Measurements from ENCODE around the gene PTPRS. TPM values are rescaled to one million over a fixed set of nuclear protein-coding genes. Genes with fewer than 3 reads are reported as not detected.
"Not testable (repeated sequence)": the region's sequence is repeated elsewhere in the genome, so short reads cannot be mapped to it uniquely, and the experiment has no call there.

Gene PTPRS
- 27.9 and 40.1 TPM in 2 replicates for polyA plus RNA-seq (2011; rRNA removed)
- 119 and 148 TPM in 2 replicates for polyA minus RNA-seq (2011; rRNA and poly(A)+ RNA removed)

GRCh38 chr19:5340637-5341447, at the start of gene PTPRS:
TSS of gene PTPRS (minus strand) at chr19:5340812. CDS start at chr19:5286140, 54,672 bp downstream.
- no peak for DNase-seq (ENCODE audit: low read depth)
- POLR2A ChIA-PET = no interaction called here
- CTCF ChIA-PET = interaction anchor here (0.5 to 0.8 kb wide), 2 partner anchors 20 to 30 kb away, joined by 3 read pairs; no protein-coding TSS in a partner anchor

GRCh38 chr19:5389353-5389752, 48.7 kb upstream of the PTPRS start:
- Histone ChIP-seq H3K36me3 (ENCODE audit: control insufficient read depth, insufficient read depth, low read length) (no peaks in the 10 kb centered on the region), H3K4me3 (ENCODE audit: low read depth, low read length) (no peak overlapping the region), H3K27me3 (ENCODE audit: control insufficient read depth, insufficient read depth, low read length) (peaks cover 21% of the 10 kb centered on the region)
- no peak for DNase-seq (ENCODE audit: low read depth)
- CTCF ChIA-PET = interaction anchor here (1.0 kb wide), 1 partner anchor 8 kb away, joined by 4 read pairs; no protein-coding TSS in a partner anchor
- TF ChIP-seq, protein P1, sequence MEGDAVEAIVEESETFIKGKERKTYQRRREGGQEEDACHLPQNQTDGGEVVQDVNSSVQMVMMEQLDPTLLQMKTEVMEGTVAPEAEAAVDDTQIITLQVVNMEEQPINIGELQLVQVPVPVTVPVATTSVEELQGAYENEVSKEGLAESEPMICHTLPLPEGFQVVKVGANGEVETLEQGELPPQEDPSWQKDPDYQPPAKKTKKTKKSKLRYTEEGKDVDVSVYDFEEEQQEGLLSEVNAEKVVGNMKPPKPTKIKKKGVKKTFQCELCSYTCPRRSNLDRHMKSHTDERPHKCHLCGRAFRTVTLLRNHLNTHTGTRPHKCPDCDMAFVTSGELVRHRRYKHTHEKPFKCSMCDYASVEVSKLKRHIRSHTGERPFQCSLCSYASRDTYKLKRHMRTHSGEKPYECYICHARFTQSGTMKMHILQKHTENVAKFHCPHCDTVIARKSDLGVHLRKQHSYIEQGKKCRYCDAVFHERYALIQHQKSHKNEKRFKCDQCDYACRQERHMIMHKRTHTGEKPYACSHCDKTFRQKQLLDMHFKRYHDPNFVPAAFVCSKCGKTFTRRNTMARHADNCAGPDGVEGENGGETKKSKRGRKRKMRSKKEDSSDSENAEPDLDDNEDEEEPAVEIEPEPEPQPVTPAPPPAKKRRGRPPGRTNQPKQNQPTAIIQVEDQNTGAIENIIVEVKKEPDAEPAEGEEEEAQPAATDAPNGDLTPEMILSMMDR (IDR thresholded peaks at IDR 0.05; ENCODE audit: insufficient read depth, low read depth, low read length) = no peak
- POLR2A ChIA-PET = no interaction called here

More at GRCh38 chr19:5340637-5341447, at the start of gene PTPRS:
- TF ChIP-seq, protein P1 (IDR thresholded peaks at IDR 0.05; ENCODE audit: insufficient read depth, low read depth, low read length) = no peak
- Histone ChIP-seq H3K36me3 (ENCODE audit: control insufficient read depth, insufficient read depth, low read length) (no peaks in the 10 kb centered on the region), H3K27me3 (ENCODE audit: control insufficient read depth, insufficient read depth, low read length) (peaks cover 22% of the 10 kb centered on the region), H3K4me3 (ENCODE audit: low read depth, low read length) (peak within 1 kb of the TSS; percentile 59)

DNA sequence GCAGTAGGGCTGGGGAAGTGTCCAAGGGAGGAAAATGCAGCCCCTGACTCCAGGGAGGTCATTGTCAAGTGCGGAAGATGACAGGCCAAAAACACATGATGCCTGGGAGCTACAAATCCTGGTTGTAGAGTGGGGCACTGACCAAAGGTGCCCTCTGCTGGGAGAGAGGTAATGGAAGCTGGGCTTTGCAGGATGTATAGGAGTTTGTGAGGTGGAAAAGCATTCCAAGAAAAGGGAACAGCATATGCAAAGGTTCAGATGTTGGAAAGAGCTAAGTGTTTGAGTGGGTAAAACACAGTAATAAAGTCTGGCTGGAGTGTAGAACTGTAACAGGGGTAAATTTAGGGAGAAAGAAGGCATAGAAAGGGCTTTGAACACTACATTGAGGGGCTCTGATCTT, 46.9 kb upstream of the PTPRS start:
- CTCF ChIA-PET = interaction anchor here (1.2 kb wide), 1 partner anchor 9 kb away, joined by 4 read pairs; no protein-coding TSS in a partner anchor
- POLR2A ChIA-PET = no interaction called here
- Histone ChIP-seq H3K36me3 (ENCODE audit: control insufficient read depth, insufficient read depth, low read length) (no peaks in the 10 kb centered on the region), H3K4me3 (ENCODE audit: low read depth, low read length) (no peak overlapping the region), H3K27me3 (ENCODE audit: control insufficient read depth, insufficient read depth, low read length) (peaks cover 6% of the 10 kb centered on the region)
- no peak for DNase-seq (ENCODE audit: low read depth)
- TF ChIP-seq, protein P1 (IDR thresholded peaks at IDR 0.05; ENCODE audit: insufficient read depth, low read depth, low read length) = no peak

GRCh38 chr19:5386841-5387240, 46.2 kb upstream of the PTPRS start:
- Histone ChIP-seq H3K4me3 (ENCODE audit: low read depth, low read length) (no peak overlapping the region), H3K36me3 (ENCODE audit: control insufficient read depth, insufficient read depth, low read length) (no peaks in the 10 kb centered on the region), H3K27me3 (ENCODE audit: control insufficient read depth, insufficient read depth, low read length) (peaks cover 2% of the 10 kb centered on the region)
- DNase-seq (ENCODE audit: low read depth) = no peak
- TF ChIP-seq, protein P1 (IDR thresholded peaks at IDR 0.05; ENCODE audit: insufficient read depth, low read depth, low read length) = no peak
- CTCF ChIA-PET = interaction anchor here (1.2 kb wide), 1 partner anchor 9 kb away, joined by 4 read pairs; no protein-coding TSS in a partner anchor
- POLR2A ChIA-PET = no interaction called here

GRCh38 chr19:5381197-5381596, 40.6 kb upstream of the PTPRS start:
- CTCF ChIA-PET = interaction anchor here (0.9 to 1.0 kb wide), 2 partner anchors 8 to 11 kb away, joined by 4 to 5 read pairs; no protein-coding TSS in a partner anchor
- H3K4me3 ChIP-seq (ENCODE audit: low read depth, low read length); H3K36me3 ChIP-seq (ENCODE audit: control insufficient read depth, insufficient read depth, low read length); H3K27me3 ChIP-seq (ENCODE audit: control insufficient read depth, insufficient read depth, low read length); DNase-seq (ENCODE audit: low read depth); POLR2A ChIA-PET: not testable (repeated sequence)

Data from BJ (cell line).